ENCODE data around the gene LRIG1.
A peak's percentile ranks its signal among the peaks of the same experiment; 100 is the strongest.

Gene LRIG1

DNA sequence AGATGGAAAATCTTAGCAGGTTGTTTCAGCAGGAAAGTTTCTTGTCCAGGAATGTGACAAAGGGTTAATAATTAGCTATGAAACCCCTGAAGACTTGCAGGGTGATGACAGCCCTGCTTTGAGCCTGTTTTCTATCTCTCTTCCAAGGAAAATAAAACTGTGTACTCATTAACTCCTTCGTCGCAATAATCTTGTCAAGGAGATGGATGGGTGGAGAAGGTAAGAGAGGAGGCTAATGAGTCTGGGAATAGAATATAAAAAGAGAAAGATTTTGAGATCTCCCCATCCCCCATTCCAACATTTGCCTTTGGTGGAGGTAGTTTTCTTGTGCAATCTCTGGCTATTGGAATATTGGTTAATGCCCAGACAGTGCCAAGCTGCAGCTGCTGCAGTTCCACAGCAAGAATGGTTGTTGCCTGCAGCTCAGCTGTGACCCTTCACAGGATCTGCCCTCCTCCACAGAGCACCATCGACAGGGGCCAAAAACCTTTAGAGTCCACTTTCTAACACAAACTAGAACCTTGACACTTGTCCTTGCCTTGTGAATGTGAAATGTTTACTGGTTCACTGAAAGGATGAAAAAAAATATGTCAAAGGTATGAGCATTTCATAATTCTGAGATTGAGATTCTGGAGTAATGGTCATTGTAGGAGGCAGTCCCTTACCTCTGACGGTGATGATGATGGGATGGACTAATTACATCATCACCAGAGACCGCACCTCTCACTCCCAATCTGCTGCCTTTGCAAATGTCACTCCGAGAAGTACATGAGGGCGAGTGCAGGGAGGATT, 4.2 kb upstream of the LRIG1 start:
- DNase-seq (ENCODE audit: low read depth in 2 of 2): no peak

GRCh38 chr3:66502981-66503380, 2.2 kb upstream of the LRIG1 start:
- no peak for DNase-seq (ENCODE audit: low read depth in 2 of 2)

- DNase-seq (ENCODE audit: low read depth in 2 of 2): no peak
Measured at GRCh38 chr3:66502245-66502874, 1.5 kb upstream of the LRIG1 start.

- DNase-seq (ENCODE audit: low read depth in 2 of 2): no peak
Measured at GRCh38 chr3:66501483-66502244, 842 bp upstream of the LRIG1 start.

DNA sequence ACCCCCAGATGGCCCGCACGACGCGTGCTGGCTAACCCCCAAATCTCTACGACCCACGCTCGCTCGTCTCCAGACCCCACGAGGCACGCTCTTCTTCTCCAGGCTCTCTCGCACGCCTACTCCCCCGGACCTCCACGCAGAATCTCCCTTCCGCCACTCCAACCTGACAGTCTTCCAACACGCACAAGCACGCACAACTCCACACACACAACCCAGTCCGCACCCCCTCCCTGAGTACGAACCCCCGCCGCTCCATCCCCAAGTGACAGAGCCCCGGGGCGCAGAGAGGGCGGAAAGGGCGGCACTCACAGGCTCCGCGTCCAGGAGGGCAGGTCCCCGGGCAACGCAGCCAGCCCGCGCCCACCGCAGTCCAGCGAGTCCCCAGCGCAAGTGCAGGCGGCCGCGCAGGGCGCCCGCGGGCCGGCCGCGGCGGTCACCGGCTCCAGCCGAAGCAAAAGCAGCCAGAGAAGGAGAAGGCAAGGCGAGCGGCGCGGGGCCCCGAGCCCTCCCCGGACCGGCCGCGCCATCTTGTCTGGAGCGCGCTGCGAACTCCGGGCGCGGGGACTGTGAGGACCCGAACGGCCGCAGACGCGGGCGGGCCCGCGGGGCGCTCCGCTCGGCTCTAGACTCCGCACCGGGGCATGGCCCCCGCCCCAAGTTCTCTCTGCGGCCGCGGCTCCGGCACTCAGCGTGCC, 794 bp downstream of the LRIG1 start:
- peak in 1 of 2 donors; percentile 18 for DNase-seq (ENCODE audit: low read depth in 2 of 2)

DNA sequence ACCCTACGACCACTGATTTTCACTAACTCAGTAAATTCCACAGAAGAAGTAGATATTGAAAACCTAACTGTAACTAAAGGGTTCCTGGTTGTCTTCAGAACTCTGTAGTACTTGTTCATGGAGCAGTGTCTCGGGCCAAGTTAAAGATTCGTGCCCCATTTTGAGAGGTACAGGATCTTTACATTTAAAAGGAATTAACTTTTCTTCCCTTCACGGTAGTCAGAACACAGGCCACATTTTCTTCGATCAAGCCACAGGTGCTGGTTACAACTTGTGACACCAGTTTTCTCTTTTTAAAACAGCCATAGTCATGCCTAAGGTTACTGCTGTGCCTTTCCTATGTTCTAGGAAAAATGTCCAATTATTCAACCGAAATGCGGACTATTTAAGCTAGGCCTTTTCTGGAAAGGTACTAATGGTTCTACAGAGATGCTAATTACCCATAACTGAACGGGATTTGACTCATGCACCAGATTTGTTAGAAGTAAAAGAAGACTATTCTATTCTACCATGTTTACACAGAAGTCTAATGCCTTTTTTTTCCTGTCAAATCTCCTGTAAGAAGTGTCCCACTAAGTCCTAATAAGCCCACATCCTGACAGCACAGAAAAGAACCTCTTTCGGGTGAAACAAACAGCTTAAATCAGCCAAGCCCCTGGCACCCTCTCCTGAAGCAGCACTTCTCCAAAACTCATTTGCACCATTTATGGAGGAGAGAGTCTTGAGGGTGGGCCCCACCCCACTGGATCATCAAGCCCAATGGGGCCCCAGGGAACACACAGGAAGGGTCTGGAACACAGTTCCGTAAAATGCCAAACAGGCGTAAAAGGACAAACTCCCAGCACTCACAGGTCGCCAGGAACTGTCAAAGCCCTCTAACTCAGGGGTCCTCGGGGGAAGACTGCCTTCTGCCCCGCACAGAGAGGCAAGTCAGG, 1.9 kb downstream of the LRIG1 start:
- DNase-seq (ENCODE audit: low read depth in 2 of 2): no peak

- no peak for DNase-seq (ENCODE audit: low read depth in 2 of 2)
Measured at GRCh38 chr3:66497985-66498671, 2.7 kb downstream of the LRIG1 start.

DNA sequence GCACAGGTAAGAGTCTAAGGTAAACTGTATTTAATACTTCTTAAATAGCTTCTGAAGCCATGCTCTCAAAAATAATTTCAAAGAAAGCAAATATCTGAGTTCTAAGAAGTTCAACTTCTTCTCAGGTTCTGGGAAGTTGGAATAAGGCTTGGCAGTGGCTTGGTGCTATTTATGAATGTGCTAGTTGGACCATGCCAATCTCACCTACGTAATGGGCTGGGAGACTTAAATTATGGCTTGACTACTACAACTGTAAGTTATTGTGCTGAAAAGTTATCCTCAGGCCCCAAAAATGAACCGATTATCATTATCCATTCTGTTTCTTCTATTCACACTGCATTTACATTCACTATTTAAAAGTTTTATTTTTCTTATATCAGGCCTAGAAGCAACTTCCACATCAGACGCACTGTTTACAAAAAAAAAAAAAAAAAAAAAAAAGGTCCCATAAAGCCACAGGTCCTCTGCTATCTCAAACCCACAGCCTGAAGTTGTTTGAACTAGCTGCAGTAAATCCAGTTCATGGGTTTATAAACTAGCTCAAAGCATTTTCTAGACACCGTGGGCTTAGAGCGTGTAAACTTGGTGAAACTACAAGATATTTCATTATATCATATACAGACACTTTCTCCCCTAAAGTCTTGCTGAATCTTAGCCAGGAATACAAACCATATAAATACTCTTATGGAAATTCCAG, 3.4 kb downstream of the LRIG1 start:
- DNase-seq (ENCODE audit: low read depth in 2 of 2): no peak

- no peak for DNase-seq (ENCODE audit: low read depth in 2 of 2)
Measured at GRCh38 chr3:66496746-66497145, 4.1 kb downstream of the LRIG1 start.

DNA sequence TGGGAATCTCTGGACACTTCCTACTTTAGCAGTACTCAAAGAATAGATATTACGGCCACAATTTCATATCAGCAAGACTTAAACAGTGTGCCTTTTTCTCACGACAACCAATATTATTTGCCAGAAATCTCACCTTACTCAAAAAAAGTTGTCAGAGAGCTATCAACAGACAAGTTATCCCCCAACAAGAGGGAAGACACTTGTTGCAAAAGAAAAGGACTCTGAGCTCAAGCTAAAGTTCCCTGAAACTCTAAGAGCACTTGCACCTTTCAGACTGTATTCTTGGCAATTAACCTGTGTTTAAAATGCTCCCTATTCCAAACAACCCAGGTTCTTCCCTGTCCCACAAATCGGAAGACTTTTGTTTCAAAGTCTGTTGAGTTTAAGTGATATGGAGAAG, 4.5 kb downstream of the LRIG1 start:
- DNase-seq (ENCODE audit: low read depth in 2 of 2): no peak

DNA sequence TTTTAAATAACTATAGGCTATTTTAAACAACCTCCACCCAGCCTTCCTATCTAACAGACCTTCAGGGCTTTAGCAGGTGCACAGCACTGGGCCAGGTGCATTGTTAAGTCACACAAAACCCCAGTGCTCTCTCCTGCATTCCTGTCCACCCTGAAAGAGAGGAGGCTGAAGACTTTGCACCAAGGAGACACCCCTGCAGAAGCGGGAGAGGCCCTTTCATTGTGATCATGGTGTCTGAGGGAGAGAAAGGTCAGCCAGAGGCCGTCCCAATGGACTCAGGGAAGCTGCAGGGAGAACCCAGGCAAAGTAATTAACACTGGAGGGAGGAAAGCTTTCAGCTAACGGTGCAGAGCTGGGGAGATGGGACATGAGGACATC, 5.2 kb downstream of the LRIG1 start:
- DNase-seq (ENCODE audit: low read depth in 2 of 2): no peak

DNA sequence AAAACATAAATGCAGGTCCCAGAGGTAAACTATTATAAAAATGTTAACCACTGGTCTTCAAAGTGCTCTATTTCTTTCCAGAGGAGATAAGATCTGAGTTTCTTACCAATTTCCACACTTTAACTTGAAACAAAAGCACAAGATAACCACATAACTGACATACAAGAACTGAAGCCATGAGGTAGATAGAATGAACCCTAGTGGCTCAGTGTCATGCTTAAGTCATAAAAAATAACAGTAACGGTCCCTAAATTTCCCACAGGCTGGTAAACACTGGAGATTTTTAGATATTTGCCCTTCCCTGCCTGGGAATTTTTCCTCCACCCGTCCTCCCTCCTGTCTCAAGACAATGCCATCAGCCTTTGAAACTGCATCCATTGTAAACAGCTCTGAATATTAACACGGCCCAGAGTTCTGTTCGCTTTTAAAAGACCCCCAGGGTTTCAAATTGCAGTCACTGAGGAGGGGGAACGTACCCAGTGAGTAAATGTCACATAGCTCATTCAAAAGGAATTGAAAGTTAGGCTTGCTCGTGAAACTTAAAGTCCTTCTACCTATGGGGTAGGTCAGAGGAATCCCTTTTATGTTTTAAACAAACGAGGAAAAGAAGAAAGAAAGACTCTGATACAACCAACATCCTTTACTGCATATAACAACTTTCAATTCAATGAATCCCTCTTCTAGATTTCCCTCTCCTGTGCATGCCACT, 5.7 kb downstream of the LRIG1 start:
- DNase-seq (ENCODE audit: low read depth in 2 of 2): no peak

GRCh38 chr3:66493458-66494099, 7.2 kb downstream of the LRIG1 start:
- DNase-seq (ENCODE audit: low read depth in 2 of 2): no peak

- no peak for DNase-seq (ENCODE audit: low read depth in 2 of 2)
Measured at GRCh38 chr3:66492672-66493071, 8.2 kb downstream of the LRIG1 start.

DNA sequence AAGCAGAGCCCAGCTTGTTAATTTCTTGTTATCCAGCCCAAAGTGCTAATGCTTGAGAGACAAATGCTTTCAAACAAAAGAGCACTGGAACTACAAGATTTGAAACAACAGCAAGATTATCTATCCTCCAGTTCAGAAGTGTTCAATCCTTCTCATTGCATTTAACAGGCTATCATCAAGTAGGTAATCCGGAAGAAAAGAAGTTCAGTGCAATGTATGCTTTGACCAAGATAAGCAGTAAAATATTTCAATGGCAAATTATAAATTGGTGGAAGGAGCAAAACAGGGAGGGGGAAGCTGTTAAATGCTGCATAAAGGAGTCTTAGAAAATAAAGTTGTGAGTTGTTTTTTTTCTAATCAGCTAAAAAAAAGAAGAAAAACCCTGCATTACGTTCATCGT, 8.8 kb downstream of the LRIG1 start:
- no peak for DNase-seq (ENCODE audit: low read depth in 2 of 2)

DNA sequence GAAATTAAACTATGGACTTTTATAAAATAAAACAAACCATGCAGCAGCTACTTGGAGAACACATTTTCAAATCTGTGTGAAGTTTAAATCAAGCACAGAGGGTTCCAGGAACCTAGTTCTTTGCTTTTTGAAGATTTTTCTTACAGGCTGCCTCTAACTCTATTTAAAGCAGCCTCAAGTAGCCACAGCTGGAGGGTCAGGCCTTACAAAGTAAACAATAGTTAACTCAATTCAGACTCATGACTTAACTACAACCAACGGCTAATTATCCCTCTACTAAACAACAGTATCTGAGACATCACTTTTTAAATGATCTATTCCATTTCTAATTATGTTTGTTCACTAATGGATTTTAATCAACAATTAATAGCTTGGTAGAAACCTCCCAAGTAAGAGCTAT, 9.8 kb downstream of the LRIG1 start:
- DNase-seq (ENCODE audit: low read depth in 2 of 2): no peak

GRCh38 chr3:66490214-66490613, 10.6 kb downstream of the LRIG1 start:
- DNase-seq (ENCODE audit: low read depth in 2 of 2): no peak

DNA sequence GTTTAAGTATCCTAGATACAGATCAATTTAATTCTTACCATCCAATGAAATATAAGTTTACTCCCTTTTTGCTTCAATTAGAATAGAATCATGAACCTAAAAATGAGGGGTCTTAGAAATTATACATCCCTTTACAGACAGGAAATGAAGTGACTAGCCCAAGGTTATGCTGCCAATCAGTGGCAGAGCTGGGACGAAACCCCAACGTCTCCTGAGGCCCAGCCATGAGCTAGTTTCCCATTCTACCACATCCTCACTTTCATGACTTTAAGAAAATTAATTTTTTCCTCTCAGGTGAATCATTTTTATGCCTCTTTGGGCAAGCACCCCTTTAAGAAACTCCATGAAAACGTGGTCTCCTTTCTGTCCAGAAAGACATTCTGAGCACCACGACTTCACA, 11.2 kb downstream of the LRIG1 start:
- no peak for DNase-seq (ENCODE audit: low read depth in 2 of 2)

- DNase-seq (ENCODE audit: low read depth in 2 of 2): no peak
Measured at GRCh38 chr3:66489115-66489514, 11.7 kb downstream of the LRIG1 start.
